ENCODE measurements around the gene OTOP2.

OTOP2 gene

GRCh38 chr17:74960570-74961342 is 36.7 kb downstream of the OTOP2 start:
- Histone ChIP-seq H3K9ac (ENCODE audit: low read length) (no peak overlapping the region), H2AFZ (ENCODE audit: low read depth, low read length, severe bottlenecking) (peak overlapping the region; percentile 82)

GRCh38 chr17:74961657-74962350 is 37.7 kb downstream of the OTOP2 start:
- Histone ChIP-seq H3K9me3 (ENCODE audit: insufficient read depth, low read length) (no peaks in the 10 kb centered on the region), H3K36me3 (ENCODE audit: low read length) (no peaks in the 10 kb centered on the region), H3K79me2 (ENCODE audit: insufficient read depth, low read length) (no peaks in the 10 kb centered on the region), H3K9me2 (replicated peaks; ENCODE audit: insufficient read depth, low read length) (no peaks in the 10 kb centered on the region), H2AFZ (ENCODE audit: low read depth, low read length, severe bottlenecking) (no peak overlapping the region), H3K9ac (ENCODE audit: low read length) (no peak overlapping the region), H3K4me2 (ENCODE audit: low read depth, low read length, poor library complexity, severe bottlenecking) (no peak overlapping the region), H3K4me3 (ENCODE audit: insufficient read depth, low read length, poor library complexity, severe bottlenecking) (no peak overlapping the region), H3F3A (ENCODE audit: insufficient read depth) (no peaks in the 10 kb centered on the region), H3K27me3 (ENCODE audit: low read length) (no peaks in the 10 kb centered on the region), H4K20me1 (ENCODE audit: low read depth, low read length) (no peaks in the 10 kb centered on the region), H3K27ac (ENCODE audit: low read depth, low read length) (no peak overlapping the region)
- TF ChIP-seq CTCF (IDR thresholded peaks at IDR 0.05; ENCODE audit: insufficient read depth, low read length, poor library complexity, severe bottlenecking) (peak; percentile 77), EZH2phosphoT487 (conservative IDR thresholded peaks at IDR 0.05; ENCODE audit: low read length) (no peak)

More at GRCh38 chr17:74960570-74961342, 36.7 kb downstream of the OTOP2 start:
- H3K4me2 ChIP-seq (ENCODE audit: low read depth, low read length, poor library complexity, severe bottlenecking) = peak overlapping the region; percentile 21
- H3K36me3 ChIP-seq (ENCODE audit: low read length) = no peaks in the 10 kb centered on the region
- no peaks in the 10 kb centered on the region for H3K79me2 ChIP-seq (ENCODE audit: insufficient read depth, low read length)
- no peak for TF ChIP-seq EZH2phosphoT487 (conservative IDR thresholded peaks at IDR 0.05; ENCODE audit: low read length)
- peak; percentile 65 for TF ChIP-seq CTCF (IDR thresholded peaks at IDR 0.05; ENCODE audit: insufficient read depth, low read length, poor library complexity, severe bottlenecking)
- H3K9me2 ChIP-seq (replicated peaks; ENCODE audit: insufficient read depth, low read length) = no peaks in the 10 kb centered on the region
- no peak overlapping the region for H3K4me3 ChIP-seq (ENCODE audit: insufficient read depth, low read length, poor library complexity, severe bottlenecking)
- no peaks in the 10 kb centered on the region for H3F3A ChIP-seq (ENCODE audit: insufficient read depth)
- H3K27ac ChIP-seq (ENCODE audit: low read depth, low read length) = no peak overlapping the region
- no peaks in the 10 kb centered on the region for H4K20me1 ChIP-seq (ENCODE audit: low read depth, low read length)
- no peaks in the 10 kb centered on the region for H3K27me3 ChIP-seq (ENCODE audit: low read length)
- no peaks in the 10 kb centered on the region for H3K9me3 ChIP-seq (ENCODE audit: insufficient read depth, low read length)

- Histone ChIP-seq H3K9me3 (ENCODE audit: insufficient read depth, low read length) (no peaks in the 10 kb centered on the region), H3K27ac (ENCODE audit: low read depth, low read length) (no peak overlapping the region), H3K4me2 (ENCODE audit: low read depth, low read length, poor library complexity, severe bottlenecking) (no peak overlapping the region), H3K27me3 (ENCODE audit: low read length) (no peaks in the 10 kb centered on the region), H3K36me3 (ENCODE audit: low read length) (no peaks in the 10 kb centered on the region), H3K9me2 (replicated peaks; ENCODE audit: insufficient read depth, low read length) (no peaks in the 10 kb centered on the region), H3F3A (ENCODE audit: insufficient read depth) (no peaks in the 10 kb centered on the region), H2AFZ (ENCODE audit: low read depth, low read length, severe bottlenecking) (no peak overlapping the region), H3K9ac (ENCODE audit: low read length) (no peak overlapping the region), H3K79me2 (ENCODE audit: insufficient read depth, low read length) (no peaks in the 10 kb centered on the region), H4K20me1 (ENCODE audit: low read depth, low read length) (no peaks in the 10 kb centered on the region), H3K4me3 (ENCODE audit: insufficient read depth, low read length, poor library complexity, severe bottlenecking) (no peak overlapping the region)
- TF ChIP-seq CTCF (IDR thresholded peaks at IDR 0.05; ENCODE audit: insufficient read depth, low read length, poor library complexity, severe bottlenecking) (no peak), EZH2phosphoT487 (conservative IDR thresholded peaks at IDR 0.05; ENCODE audit: low read length) (no peak)
Measured at GRCh38 chr17:74962622-74963394, 38.7 kb downstream of the OTOP2 start.

All from SU-DHL-6 (cell line).